ENCODE measurements around the gene ANKS1A. TPM values are rescaled to one million over a fixed set of nuclear protein-coding genes. Genes with fewer than 3 reads are reported as not detected.

Gene ANKS1A
- total and polyA plus RNA-seq, 3 donors from 2014 or later = 44.2 to 96.9 (median 95.9) TPM

- H3K4me1 ChIP-seq = peaks cover 5% of the 10 kb centered on the region
- DNase-seq = no peak
- H3K4me3 ChIP-seq = no peak overlapping the region
- no peaks in the 10 kb centered on the region for H3K27me3 ChIP-seq
- intact Hi-C loops (cut with DNase I; ENCODE audit: low total_unique reads) = no loop called here
- WGBS, 2 donors = 75 to 87% methylated on average over 18 to 21 of the region's 21 CpGs
- TF ChIP-seq POLR2A (IDR thresholded peaks at IDR 0.05) = no peak
- no peak for TF ChIP-seq CTCF (IDR thresholded peaks at IDR 0.05)
- H3K36me3 ChIP-seq (ENCODE audit: low read depth, missing control alignments) = no peaks in the 10 kb centered on the region
- H3K27ac ChIP-seq = no peak overlapping the region
- no peaks in the 10 kb centered on the region for H3K9me3 ChIP-seq
Measured at GRCh38 chr6:35058865-35059522, 169.9 kb downstream of the ANKS1A start.

- no peak overlapping the region for H3K4me3 ChIP-seq
- DNase-seq = no peak
- 83 to 84% methylated on average over 11 to 20 of the region's 21 CpGs for WGBS, 2 donors
- intact Hi-C loops (cut with DNase I; ENCODE audit: low total_unique reads) = no loop called here
- no peak overlapping the region for H3K27ac ChIP-seq
- no peak for TF ChIP-seq CTCF (IDR thresholded peaks at IDR 0.05)
- no peak for TF ChIP-seq POLR2A (IDR thresholded peaks at IDR 0.05)
- H3K27me3 ChIP-seq = no peaks in the 10 kb centered on the region
- H3K9me3 ChIP-seq = no peaks in the 10 kb centered on the region
- peaks cover 10% of the 10 kb centered on the region for H3K4me1 ChIP-seq
- H3K36me3 ChIP-seq (ENCODE audit: low read depth, missing control alignments) = no peaks in the 10 kb centered on the region
Measured at GRCh38 chr6:35059596-35060345, 170.7 kb downstream of the ANKS1A start.

GRCh38 chr6:35061102-35061615, 172.1 kb downstream of the ANKS1A start:
- no peaks in the 10 kb centered on the region for H3K36me3 ChIP-seq (ENCODE audit: low read depth, missing control alignments)
- H3K27ac ChIP-seq = no peak overlapping the region
- H3K4me3 ChIP-seq = no peak overlapping the region
- TF ChIP-seq POLR2A (IDR thresholded peaks at IDR 0.05) = no peak
- TF ChIP-seq CTCF (IDR thresholded peaks at IDR 0.05) = no peak
- intact Hi-C loops (cut with DNase I; ENCODE audit: low total_unique reads) = no loop called here
- H3K27me3 ChIP-seq = no peaks in the 10 kb centered on the region
- WGBS, 2 donors = 95 to 97% methylated on average over 7 to 9 of the region's 9 CpGs
- H3K4me1 ChIP-seq = peaks cover 10% of the 10 kb centered on the region
- H3K9me3 ChIP-seq = no peaks in the 10 kb centered on the region
- DNase-seq = no peak

- Histone ChIP-seq H3K9me3 (no peaks in the 10 kb centered on the region), H3K4me3 (no peak overlapping the region), H3K4me1 (peaks cover 10% of the 10 kb centered on the region), H3K36me3 (ENCODE audit: low read depth, missing control alignments) (no peaks in the 10 kb centered on the region), H3K27ac (no peak overlapping the region), H3K27me3 (no peaks in the 10 kb centered on the region)
- no peak for DNase-seq
- intact Hi-C loops (cut with DNase I; ENCODE audit: low total_unique reads) = no loop called here
- no peak for TF ChIP-seq CTCF (IDR thresholded peaks at IDR 0.05)
- no peak for TF ChIP-seq POLR2A (IDR thresholded peaks at IDR 0.05)
- 87% methylated on average over 12 to 16 of the region's 16 CpGs for WGBS, 2 donors
Measured at GRCh38 chr6:35061651-35062410, 172.8 kb downstream of the ANKS1A start.

Measured in testis (tissue), 3 donors.